RWPE2 (cell line): ENCODE data around the gene ETNPPL.

Experiments
- ATAC-seq: fragments of 200-7000 bp; cut with Tn5 transposase; 3 replicates; pipeline ENCODE4 v1.9.1; 2021; ENCODE audit warnings: low read depth
- DNase-seq: peaks from one replicate; pipeline ENCODE4 v3.0.0-alpha.2; 2020; ENCODE audit warnings: low spot score
- H3K27ac ChIP-seq: fragments of 450-650 bp; 2 replicates; pipeline ENCODE4 v1.5.1; 2017; ENCODE audit warnings: mild to moderate bottlenecking; ENCODE audit not compliant: poor library complexity, severe bottlenecking
- H3K27me3 ChIP-seq: fragments of 250-450 bp; sonication (Bioruptor Pico); 2 replicates; pipeline ENCODE4 v1.5.1; 2021; ENCODE audit warnings: mild to moderate bottlenecking, moderate library complexity; ENCODE audit not compliant: insufficient read depth, poor library complexity, severe bottlenecking
- H3K36me3 ChIP-seq: fragments of 250-450 bp; sonication (Bioruptor Pico); 2 replicates; pipeline ENCODE4 v1.5.1; 2020; ENCODE audit warnings: low read depth, mild to moderate bottlenecking, moderate library complexity
- H3K4me1 ChIP-seq: fragments of 250-450 bp; sonication (Bioruptor Pico); 2 replicates; pipeline ENCODE4 v1.5.1; 2021; ENCODE audit warnings: mild to moderate bottlenecking, moderate library complexity; ENCODE audit not compliant: insufficient read depth, poor library complexity, severe bottlenecking
- H3K4me3 ChIP-seq: fragments of 250-450 bp; sonication (Bioruptor Pico); 2 replicates; pipeline ENCODE4 v1.5.1; 2021; ENCODE audit warnings: mild to moderate bottlenecking, moderate library complexity; ENCODE audit not compliant: severe bottlenecking
- H3K9me3 ChIP-seq: fragments of 250-450 bp; sonication (Bioruptor Pico); 2 replicates; pipeline ENCODE4 v1.5.1; 2021; ENCODE audit warnings: mild to moderate bottlenecking, moderate library complexity; ENCODE audit not compliant: severe bottlenecking
- TF ChIP-seq, protein P1 (sequence below): fragments of 450-650 bp; IDR thresholded peaks from one replicate; pipeline ENCODE4 v1.5.1; 2017; ENCODE audit warnings: mild to moderate bottlenecking, moderate library complexity; ENCODE audit not compliant: poor library complexity, severe bottlenecking

ETNPPL gene

GRCh38 chr4:108700081-108700757, 62.6 kb downstream of the ETNPPL start:
- TF ChIP-seq, protein P1, sequence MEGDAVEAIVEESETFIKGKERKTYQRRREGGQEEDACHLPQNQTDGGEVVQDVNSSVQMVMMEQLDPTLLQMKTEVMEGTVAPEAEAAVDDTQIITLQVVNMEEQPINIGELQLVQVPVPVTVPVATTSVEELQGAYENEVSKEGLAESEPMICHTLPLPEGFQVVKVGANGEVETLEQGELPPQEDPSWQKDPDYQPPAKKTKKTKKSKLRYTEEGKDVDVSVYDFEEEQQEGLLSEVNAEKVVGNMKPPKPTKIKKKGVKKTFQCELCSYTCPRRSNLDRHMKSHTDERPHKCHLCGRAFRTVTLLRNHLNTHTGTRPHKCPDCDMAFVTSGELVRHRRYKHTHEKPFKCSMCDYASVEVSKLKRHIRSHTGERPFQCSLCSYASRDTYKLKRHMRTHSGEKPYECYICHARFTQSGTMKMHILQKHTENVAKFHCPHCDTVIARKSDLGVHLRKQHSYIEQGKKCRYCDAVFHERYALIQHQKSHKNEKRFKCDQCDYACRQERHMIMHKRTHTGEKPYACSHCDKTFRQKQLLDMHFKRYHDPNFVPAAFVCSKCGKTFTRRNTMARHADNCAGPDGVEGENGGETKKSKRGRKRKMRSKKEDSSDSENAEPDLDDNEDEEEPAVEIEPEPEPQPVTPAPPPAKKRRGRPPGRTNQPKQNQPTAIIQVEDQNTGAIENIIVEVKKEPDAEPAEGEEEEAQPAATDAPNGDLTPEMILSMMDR = no peak
- Histone ChIP-seq H3K4me1 (no peaks in the 10 kb centered on the region), H3K36me3 (no peaks in the 10 kb centered on the region), H3K27ac (no peak overlapping the region), H3K27me3 (no peaks in the 10 kb centered on the region), H3K9me3 (no peaks in the 10 kb centered on the region), H3K4me3 (no peak overlapping the region)
- no peak for DNase-seq
- ATAC-seq = no peak

DNA sequence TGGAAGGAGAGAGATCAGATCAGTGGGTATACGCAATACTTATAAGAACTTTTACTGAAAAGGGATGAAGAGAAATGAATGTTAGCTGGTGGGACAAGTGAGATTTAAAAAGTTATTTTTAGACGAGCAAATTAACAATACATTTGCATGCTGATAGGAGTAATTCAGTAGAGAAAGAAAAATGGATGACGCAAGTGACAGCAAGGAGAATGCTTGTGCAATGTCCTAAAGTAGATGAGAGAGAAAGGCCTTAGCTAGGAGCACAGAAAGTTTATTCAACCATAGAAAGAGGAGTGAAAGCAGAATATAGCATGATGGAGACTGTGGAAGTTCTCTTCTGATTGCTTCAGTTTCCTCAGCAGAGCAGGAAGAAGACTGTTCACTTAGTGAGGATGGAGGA, 66.7 kb downstream of the ETNPPL start:
- TF ChIP-seq, protein P1 = no peak
- H3K27me3 ChIP-seq = no peaks in the 10 kb centered on the region
- no peaks in the 10 kb centered on the region for H3K9me3 ChIP-seq
- H3K4me1 ChIP-seq = no peaks in the 10 kb centered on the region
- H3K4me3 ChIP-seq = no peak overlapping the region
- no peaks in the 10 kb centered on the region for H3K36me3 ChIP-seq
- no peak overlapping the region for H3K27ac ChIP-seq
- no peak for ATAC-seq
- no peak for DNase-seq

DNA sequence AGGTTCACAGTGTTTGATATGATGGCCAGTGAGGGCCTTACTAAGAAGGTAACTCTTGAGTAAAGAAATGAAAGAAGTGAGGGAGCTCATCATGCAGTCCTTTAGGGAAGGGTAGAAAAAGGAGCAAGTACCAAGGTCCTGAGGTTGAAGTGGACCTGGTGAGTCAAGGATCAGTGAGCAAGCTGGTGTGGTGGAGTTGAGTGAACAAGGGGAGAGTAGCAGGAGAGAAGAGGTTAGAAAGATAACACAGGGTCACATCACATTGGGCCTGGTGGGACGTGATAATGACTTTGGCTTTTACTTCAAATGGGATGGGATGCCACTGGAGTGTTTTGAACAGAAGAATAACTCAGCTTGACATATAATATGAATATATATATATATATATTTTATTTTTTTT, 67.8 kb downstream of the ETNPPL start:
- TF ChIP-seq, protein P1 = no peak
- no peaks in the 10 kb centered on the region for H3K4me1 ChIP-seq
- H3K4me3 ChIP-seq = no peak overlapping the region
- no peaks in the 10 kb centered on the region for H3K9me3 ChIP-seq
- H3K36me3 ChIP-seq = no peaks in the 10 kb centered on the region
- DNase-seq (no peak), ATAC-seq (no peak)
- H3K27ac ChIP-seq = no peak overlapping the region
- H3K27me3 ChIP-seq = no peaks in the 10 kb centered on the region

DNA sequence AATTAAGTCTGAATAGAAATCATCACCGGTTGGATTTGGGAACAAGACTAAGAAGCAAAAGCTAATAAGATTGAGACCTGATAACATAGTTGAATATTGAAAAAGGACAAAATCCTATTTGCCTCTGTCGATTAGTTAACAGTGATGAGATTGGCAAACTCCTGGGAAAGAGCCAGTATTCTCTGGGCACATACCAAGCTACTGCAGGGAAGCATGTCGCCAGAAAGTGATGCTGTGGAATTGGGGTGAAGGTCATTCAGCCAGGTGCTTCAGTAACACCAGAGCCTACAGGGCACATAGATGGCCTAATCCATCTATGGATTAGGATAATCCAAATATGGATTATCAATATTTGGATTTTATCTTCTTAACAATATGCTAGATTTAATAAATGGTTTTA, 68.4 kb downstream of the ETNPPL start:
- no peaks in the 10 kb centered on the region for H3K9me3 ChIP-seq
- TF ChIP-seq, protein P1 = no peak
- ATAC-seq = no peak

GRCh38 chr4:108693819-108694218, 69.0 kb downstream of the ETNPPL start:
- Histone ChIP-seq H3K9me3 (no peaks in the 10 kb centered on the region), H3K4me3 (no peak overlapping the region), H3K27me3 (no peaks in the 10 kb centered on the region), H3K36me3 (no peaks in the 10 kb centered on the region), H3K27ac (no peak overlapping the region), H3K4me1 (no peaks in the 10 kb centered on the region)
- no peak for ATAC-seq
- TF ChIP-seq, protein P1 = no peak
- DNase-seq = no peak

More for the DNA sequence above, 68.4 kb downstream of the ETNPPL start:
- Histone ChIP-seq H3K36me3 (no peaks in the 10 kb centered on the region), H3K4me1 (no peaks in the 10 kb centered on the region), H3K27me3 (no peaks in the 10 kb centered on the region), H3K27ac (no peak overlapping the region), H3K4me3 (no peak overlapping the region)
- no peak for DNase-seq
